ENCODE data around the gene SH3TC2. TPM values are rescaled to one million over a fixed set of nuclear protein-coding genes. Genes with fewer than 3 reads are reported as not detected.

The SH3TC2 gene
- total RNA-seq, 2 donors from 2014 or later = 0.66 to 2.5 TPM

DNA sequence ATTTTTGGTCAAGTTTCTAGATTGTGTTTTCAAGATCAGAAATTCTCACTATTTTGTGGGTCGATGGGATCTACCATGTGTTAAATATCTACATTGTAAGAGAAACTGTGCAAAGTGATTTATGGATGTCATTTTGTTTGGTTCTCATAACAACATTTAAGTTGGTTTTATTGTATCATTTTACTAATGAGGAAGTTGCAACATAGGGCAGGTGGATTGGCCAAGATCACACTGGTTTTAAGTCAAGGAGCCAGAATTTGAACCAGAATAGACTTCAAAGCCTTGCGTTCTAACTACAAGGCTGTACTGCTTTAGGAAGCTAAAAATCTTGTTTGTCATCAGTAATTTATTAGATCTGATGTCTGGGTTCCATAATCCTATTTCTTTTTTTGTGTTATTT, 23.4 kb downstream of the SH3TC2 start:
- H3K27ac ChIP-seq = no peak overlapping the region
- no peaks in the 10 kb centered on the region for H3K4me1 ChIP-seq
- no peak overlapping the region for H3K4me3 ChIP-seq
- H3K9ac ChIP-seq (ENCODE audit: low read depth in 2 of 2, low read length in 2 of 2) = no peak overlapping the region
- no peaks in the 10 kb centered on the region for H3K27me3 ChIP-seq
- intact Hi-C loops (cut with DNase I) = loop anchor here (2.0 to 10.0 kb wide), 3 partner anchors 73 to 595 kb away; no protein-coding TSS in a partner anchor
- no peak for DNase-seq
- H3K36me3 ChIP-seq = no peaks in the 10 kb centered on the region
- TF ChIP-seq, protein P1, sequence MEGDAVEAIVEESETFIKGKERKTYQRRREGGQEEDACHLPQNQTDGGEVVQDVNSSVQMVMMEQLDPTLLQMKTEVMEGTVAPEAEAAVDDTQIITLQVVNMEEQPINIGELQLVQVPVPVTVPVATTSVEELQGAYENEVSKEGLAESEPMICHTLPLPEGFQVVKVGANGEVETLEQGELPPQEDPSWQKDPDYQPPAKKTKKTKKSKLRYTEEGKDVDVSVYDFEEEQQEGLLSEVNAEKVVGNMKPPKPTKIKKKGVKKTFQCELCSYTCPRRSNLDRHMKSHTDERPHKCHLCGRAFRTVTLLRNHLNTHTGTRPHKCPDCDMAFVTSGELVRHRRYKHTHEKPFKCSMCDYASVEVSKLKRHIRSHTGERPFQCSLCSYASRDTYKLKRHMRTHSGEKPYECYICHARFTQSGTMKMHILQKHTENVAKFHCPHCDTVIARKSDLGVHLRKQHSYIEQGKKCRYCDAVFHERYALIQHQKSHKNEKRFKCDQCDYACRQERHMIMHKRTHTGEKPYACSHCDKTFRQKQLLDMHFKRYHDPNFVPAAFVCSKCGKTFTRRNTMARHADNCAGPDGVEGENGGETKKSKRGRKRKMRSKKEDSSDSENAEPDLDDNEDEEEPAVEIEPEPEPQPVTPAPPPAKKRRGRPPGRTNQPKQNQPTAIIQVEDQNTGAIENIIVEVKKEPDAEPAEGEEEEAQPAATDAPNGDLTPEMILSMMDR (IDR thresholded peaks at IDR 0.05) = no peak
- no peaks in the 10 kb centered on the region for H3K9me3 ChIP-seq

DNA sequence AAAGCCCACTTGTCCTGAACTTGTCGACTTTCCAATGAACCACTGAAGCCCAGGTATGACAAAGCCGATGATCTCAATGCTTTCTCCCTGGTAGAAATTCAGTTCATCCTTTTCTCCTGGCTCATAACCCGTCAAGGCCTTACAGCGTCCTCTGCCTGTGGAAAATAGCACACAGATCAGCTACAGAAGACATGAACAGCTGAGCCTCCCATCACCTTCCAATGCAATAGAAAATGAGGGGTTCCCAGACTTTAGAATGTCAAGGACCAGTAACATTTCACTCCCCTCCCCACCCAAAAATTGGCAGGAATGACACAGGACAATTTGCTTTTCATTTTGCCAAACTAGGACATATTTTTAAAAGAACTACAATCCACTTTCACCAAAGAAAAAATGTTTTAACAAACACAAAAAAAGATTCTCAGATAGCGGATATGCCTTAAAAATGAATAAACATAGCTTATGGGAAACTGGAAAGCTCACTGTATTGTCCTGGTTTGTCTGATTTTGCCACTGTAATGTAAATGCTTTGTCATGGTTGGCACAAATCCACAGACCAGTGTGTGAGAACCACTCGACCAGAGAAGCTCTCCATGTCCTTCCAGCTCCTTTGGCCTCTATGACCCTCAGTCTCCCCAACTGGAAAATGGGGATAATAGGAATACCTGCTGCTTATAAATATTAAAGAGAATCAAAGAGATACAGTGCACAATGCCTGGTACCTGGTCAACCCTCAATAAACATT, 24.4 kb downstream of the SH3TC2 start:
- no peak for DNase-seq
- TF ChIP-seq, protein P1 (IDR thresholded peaks at IDR 0.05) = no peak
- Histone ChIP-seq H3K9ac (ENCODE audit: low read depth in 2 of 2, low read length in 2 of 2) (no peak overlapping the region), H3K4me3 (no peak overlapping the region), H3K27me3 (no peaks in the 10 kb centered on the region), H3K36me3 (no peaks in the 10 kb centered on the region), H3K4me1 (no peaks in the 10 kb centered on the region), H3K27ac (no peak overlapping the region), H3K9me3 (no peaks in the 10 kb centered on the region)
- intact Hi-C loops (cut with DNase I) = loop anchor here (2.0 to 10.0 kb wide), 3 partner anchors 74 to 594 kb away; no protein-coding TSS in a partner anchor

DNA sequence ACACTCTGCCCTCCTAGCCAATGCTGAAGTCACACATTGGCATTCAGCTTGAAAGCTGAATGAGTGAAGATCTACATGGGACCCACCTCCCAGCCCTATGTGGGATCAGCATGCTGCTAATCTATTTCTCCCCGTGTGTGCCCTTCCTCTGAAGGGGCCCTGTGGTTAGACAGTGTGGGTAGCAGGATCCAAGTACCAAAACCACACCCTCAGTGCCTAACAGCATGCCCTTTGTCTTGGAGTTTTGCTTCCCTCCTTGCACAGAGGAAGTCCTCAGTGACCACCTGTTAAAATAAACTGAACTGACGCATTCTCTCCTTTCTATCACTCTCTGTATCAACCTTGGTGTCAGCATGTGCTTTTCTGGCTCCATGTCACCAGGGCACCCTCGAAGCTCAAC, 25.0 kb downstream of the SH3TC2 start:
- intact Hi-C loops (cut with DNase I) = loop anchor here (2.0 to 10.0 kb wide), 3 partner anchors 74 to 593 kb away; no protein-coding TSS in a partner anchor
- TF ChIP-seq, protein P1 (IDR thresholded peaks at IDR 0.05) = no peak
- Histone ChIP-seq H3K36me3 (no peaks in the 10 kb centered on the region), H3K27me3 (no peaks in the 10 kb centered on the region), H3K27ac (no peak overlapping the region), H3K9ac (ENCODE audit: low read depth in 2 of 2, low read length in 2 of 2) (no peak overlapping the region), H3K4me1 (no peaks in the 10 kb centered on the region), H3K9me3 (no peaks in the 10 kb centered on the region), H3K4me3 (no peak overlapping the region)
- no peak for DNase-seq

DNA sequence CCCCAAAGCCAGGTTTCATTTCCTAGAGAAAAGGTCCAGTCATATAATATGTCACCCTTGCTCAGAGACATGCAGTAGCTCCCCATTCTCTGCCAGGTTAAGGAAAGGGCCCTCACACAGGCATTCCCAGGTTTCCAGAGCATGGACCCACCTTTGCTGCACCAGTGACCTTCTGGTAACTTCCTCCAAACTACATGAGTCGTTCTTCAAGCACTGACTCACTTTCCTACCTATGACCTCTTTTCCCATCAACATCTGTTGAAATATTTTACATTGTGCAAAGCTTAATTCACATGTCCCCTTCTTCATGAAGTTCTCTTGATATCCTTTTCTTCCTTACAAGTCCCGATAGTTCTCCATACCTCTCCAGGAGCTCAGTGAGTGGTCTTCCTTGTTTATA, 25.9 kb downstream of the SH3TC2 start:
- intact Hi-C loops (cut with DNase I) = loop anchor here (5.0 to 10.0 kb wide), 2 partner anchors 75 to 592 kb away; no protein-coding TSS in a partner anchor
- Histone ChIP-seq H3K27me3 (no peaks in the 10 kb centered on the region), H3K9ac (ENCODE audit: low read depth in 2 of 2, low read length in 2 of 2) (no peak overlapping the region), H3K36me3 (no peaks in the 10 kb centered on the region), H3K4me1 (no peaks in the 10 kb centered on the region), H3K9me3 (no peaks in the 10 kb centered on the region), H3K27ac (no peak overlapping the region), H3K4me3 (no peak overlapping the region)
- DNase-seq = no peak
- TF ChIP-seq, protein P1 (IDR thresholded peaks at IDR 0.05) = no peak

DNA sequence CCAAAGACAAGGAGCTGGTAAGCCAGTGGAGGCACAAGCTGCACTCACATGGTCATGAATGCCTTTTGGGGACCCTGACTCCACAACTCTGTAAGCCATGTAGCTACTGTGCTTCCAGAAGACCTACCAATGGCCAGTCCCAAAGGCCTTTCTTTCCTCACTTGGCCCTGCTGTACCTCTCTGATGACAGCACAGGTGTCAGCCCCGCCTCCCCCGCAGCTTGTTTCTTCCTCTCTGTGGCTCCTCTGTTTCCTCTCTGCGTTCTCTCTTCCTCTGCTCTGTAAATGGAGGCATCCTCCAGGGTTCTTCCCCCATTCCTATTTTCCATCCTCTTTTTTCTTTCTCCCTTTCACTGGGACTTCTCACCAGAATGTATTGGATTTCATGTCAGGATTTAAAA, 26.7 kb downstream of the SH3TC2 start:
- H3K4me3 ChIP-seq = no peak overlapping the region
- H3K9ac ChIP-seq (ENCODE audit: low read depth in 2 of 2, low read length in 2 of 2) = no peak overlapping the region
- H3K4me1 ChIP-seq = no peaks in the 10 kb centered on the region
- no peaks in the 10 kb centered on the region for H3K27me3 ChIP-seq
- H3K9me3 ChIP-seq = no peaks in the 10 kb centered on the region
- intact Hi-C loops (cut with DNase I) = loop anchor here (5.0 to 10.0 kb wide), 2 partner anchors 76 to 591 kb away; no protein-coding TSS in a partner anchor
- TF ChIP-seq, protein P1 (IDR thresholded peaks at IDR 0.05) = no peak
- H3K36me3 ChIP-seq = no peaks in the 10 kb centered on the region
- no peak for DNase-seq
- H3K27ac ChIP-seq = no peak overlapping the region
